ENCODE results near the gene HPS3.

The HPS3 gene

GRCh38 chr3:149221783-149222517 is 92.5 kb downstream of the HPS3 start, which contains the start of gene CP:
CP (minus strand) TSS chr3:149221829; CDS start chr3:149221792, 37 bp downstream.
- DNase-seq (ENCODE audit: low read depth, low spot score): no peak
- no peak for TF ChIP-seq CTCF (IDR thresholded peaks at IDR 0.05; ENCODE audit: low read depth, low read length)
- in situ Hi-C loops (cut with HindIII; ENCODE audit: low sequenced_read_pairs): no loop called here

More at GRCh38 chr3:149221783-149222517, 92.5 kb downstream of the HPS3 start, which contains the start of gene CP:
- H3K4me3 ChIP-seq (ENCODE audit: low read depth, low read length): no peak within 1 kb of the TSS
